Measurements from ENCODE around the gene IFITM1.
"Not testable (repeated sequence)": the region's sequence is repeated elsewhere in the genome, so short reads cannot be mapped to it uniquely, and the experiment has no call there.

The IFITM1 gene

DNA sequence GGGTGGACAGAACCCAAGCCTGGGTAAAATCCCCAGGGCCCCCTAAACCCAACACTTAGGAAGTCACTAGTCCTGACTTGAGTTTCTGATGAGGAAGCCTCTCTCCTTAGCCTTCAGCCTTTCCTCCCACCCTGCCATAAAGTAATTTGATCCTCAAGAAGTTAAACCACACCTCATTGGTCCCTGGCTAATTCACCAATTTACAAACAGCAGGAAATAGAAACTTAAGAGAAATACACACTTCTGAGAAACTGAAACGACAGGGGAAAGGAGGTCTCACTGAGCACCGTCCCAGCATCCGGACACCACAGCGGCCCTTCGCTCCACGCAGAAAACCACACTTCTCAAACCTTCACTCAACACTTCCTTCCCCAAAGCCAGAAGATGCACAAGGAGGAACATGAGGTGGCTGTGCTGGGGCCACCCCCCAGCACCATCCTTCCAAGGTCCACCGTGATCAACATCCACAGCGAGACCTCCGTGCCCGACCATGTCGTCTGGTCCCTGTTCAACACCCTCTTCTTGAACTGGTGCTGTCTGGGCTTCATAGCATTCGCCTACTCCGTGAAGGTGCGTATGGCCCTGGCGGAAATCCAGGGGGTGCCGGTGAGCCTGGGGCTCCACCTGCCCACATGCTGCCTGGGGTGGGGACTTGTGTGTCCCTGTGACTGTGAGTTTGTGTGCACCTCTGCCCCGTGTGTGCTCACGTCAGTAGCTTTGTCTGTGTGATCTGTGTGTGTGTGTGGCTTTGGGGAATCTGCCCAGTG is at the start of gene IFITM1:
Gene IFITM1, plus strand, starts transcription at position 254 of the 767 bp plus-strand sequence. Its CDS starts 131 bp downstream, at position 385.
- no peak for DNase-seq (ENCODE audit: low read depth in 2 of 2, low spot score in 1 of 2)

GRCh38 chr11:266676-267439 is 47.0 kb upstream of the IFITM1 start:
- DNase-seq (ENCODE audit: low read depth in 2 of 2, low spot score in 1 of 2), result no peak

DNA sequence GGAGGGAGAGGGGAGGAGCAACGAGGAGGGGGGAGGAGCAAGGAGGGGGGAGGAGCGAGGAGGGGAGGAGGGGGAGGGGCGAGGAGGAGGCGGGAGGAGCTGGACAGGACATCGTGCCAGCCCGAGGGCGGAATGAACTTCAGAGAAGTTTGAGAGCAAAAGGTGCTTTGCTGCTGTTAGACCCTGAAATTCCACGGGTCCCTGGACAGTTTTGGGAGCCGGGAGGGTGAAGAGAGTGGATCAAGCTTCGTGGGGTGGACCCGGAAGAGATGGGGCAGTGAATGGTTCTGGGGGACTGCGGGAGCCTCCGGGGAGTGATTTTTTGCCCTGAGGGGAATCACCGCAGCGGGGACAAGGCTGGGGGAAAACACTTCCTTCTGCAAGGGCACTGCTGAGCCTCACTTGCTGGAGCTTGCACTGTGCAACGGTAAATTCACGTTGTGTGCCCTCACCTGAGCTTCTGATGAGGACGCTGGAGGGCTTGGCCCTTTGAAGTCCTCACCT is 46.3 kb upstream of the IFITM1 start:
- no peak for DNase-seq (ENCODE audit: low read depth in 2 of 2, low spot score in 1 of 2)

DNA sequence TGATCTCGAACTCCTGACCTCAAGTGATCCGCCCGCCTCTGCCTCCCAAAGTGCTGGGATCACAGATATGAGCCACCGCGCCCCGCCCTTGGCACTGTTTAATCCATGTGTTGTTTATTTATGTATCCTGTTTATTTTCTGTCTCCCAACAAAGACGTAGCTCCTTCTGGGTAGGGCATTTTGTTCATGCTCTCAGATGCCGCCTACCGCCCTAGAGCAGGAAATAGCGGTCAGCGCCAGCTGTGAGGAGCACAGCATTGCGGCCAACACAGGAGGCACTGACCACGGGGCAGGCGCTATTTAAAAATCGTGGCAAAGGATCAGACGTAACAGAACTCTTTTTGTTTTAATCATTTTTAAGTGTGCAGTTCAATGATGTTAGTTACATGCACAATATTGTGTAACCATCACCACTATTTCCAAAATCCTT is 45.1 kb upstream of the IFITM1 start:
- not testable (repeated sequence) for DNase-seq (ENCODE audit: low read depth in 2 of 2, low spot score in 1 of 2)

DNA sequence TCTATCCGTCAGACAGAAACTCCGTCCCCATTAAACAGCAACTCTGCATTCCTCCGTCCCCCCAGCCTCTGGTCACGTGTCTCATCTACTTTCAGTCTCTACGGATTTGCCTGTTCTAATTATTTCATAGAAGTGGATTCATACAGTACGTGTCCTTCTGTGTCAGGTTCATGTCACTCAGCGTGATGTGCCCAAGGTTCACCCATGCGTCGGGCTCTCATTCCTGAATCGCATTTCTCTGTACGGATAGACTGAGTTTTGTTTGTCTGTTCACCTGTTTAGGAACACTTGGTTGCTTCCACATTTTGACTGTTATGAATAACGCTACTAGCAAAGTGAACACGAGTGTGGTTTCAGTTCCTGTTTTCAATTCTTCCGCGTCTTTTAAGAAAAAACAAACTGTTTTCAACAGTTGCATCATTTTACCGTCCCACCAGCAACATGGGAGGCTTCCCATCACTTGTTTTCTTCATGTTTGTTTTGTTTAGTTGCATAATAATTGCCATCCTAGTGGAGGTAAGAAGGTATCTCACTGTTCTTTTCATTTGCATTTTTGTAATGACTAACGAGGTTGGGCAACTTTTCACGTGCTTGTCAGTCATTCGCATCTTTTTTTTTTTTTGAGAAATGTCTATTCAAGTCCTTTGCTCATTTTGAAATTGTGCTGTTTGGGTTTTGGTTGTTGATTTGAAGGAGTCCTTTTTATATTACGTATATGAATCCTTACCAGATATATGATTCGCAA is 44.5 kb upstream of the IFITM1 start:
- DNase-seq (ENCODE audit: low read depth in 2 of 2, low spot score in 1 of 2), result no peak

DNA sequence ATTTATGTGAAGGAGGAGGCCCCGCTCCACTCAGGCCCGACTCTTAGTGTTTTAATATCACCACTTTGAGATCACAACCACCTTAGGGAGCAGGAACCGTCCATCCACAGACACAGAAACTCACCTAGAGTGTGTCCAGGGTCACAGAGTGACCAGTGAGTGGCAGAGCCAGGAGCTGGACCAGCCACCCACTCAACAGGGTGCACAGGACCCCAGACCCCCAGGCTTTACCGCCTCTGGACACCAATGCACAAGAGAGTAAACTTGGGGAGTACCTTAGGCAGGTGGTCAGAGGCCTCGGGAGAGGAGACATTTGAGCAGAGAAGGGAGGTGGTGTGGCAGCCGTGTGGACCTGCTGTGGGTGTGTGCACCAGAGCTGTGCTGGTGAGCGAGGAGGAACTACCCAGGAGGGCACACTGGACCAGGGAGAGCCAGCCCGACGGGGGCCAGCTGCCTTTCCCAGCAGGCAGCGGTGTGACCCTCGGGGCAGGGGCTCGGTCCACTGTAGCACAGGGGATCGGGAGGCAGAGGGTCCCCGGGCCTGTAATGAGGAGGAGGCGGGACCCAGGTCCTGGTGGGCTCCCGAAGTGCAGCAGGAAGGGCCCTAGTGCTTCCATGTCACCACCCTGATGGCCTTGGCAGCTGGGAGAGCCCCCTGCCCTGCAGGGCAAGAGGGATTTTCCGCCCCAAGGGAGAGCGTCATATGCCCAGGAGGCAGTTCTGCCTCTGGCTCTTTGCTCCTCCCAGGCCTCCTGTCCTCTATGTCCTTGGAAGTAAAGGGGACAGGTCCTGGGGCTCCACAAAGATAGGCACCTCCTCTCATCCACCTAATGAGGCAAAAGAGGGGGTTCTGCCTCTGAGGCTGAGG is 43.2 kb upstream of the IFITM1 start:
- no peak for DNase-seq (ENCODE audit: low read depth in 2 of 2, low spot score in 1 of 2)

DNA sequence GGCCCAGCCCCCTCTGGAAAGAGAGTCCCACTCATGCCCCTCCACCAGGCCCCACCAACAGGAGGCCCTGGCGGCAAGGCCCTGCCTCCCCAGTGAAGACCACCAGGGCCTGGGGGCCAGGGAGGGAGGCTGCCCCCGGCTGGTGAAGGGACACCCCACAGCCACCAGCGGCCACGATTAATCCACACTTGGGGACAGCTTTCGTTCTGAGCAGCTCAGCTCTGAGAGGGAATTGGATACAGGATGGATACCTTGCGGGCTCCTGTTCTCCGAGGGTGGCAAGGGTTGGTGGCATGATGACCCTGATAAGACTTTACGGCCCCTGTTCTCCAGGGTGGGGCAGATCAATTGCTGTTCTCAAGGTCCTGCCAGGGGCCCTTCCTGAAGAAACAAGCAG is 42.5 kb upstream of the IFITM1 start:
- DNase-seq (ENCODE audit: low read depth in 2 of 2, low spot score in 1 of 2), result no peak

GRCh38 chr11:272195-272930 is 41.5 kb upstream of the IFITM1 start:
- no peak for DNase-seq (ENCODE audit: low read depth in 2 of 2, low spot score in 1 of 2)

DNA sequence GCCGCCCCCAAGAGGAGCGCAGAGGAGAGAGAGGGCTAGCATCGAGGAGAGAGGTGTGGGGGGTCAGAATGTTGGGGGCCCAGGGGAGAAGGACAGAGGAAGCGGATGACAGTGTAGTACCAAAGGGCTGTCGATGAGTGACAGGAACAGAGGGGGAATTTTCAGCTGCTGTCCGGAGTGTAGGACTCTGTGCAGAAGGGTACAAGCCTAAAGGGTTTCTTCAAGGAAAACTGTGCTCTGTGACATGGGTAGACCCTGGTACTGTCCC is 41.0 kb upstream of the IFITM1 start:
- DNase-seq (ENCODE audit: low read depth in 2 of 2, low spot score in 1 of 2), result no peak

DNA sequence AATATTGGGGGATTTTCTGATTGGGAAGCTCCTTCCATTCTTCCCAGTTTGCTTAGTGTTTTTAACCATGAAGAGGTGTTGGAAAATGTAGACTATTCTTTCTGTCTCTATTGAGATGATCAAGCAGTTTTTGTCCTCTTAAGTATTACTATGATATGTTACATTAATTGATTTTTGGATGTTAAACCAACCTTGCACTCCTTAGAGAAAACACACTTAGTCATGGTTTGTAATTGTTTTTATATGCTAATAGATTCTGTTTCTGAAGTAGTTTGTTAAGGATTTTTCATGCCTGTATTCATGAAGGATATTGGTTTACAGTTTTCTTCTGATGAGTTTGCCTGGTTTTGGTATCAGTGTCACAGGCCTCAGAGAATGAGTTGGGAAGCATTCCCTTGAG is 37.6 kb upstream of the IFITM1 start:
- DNase-seq (ENCODE audit: low read depth in 2 of 2, low spot score in 1 of 2), result no peak

DNA sequence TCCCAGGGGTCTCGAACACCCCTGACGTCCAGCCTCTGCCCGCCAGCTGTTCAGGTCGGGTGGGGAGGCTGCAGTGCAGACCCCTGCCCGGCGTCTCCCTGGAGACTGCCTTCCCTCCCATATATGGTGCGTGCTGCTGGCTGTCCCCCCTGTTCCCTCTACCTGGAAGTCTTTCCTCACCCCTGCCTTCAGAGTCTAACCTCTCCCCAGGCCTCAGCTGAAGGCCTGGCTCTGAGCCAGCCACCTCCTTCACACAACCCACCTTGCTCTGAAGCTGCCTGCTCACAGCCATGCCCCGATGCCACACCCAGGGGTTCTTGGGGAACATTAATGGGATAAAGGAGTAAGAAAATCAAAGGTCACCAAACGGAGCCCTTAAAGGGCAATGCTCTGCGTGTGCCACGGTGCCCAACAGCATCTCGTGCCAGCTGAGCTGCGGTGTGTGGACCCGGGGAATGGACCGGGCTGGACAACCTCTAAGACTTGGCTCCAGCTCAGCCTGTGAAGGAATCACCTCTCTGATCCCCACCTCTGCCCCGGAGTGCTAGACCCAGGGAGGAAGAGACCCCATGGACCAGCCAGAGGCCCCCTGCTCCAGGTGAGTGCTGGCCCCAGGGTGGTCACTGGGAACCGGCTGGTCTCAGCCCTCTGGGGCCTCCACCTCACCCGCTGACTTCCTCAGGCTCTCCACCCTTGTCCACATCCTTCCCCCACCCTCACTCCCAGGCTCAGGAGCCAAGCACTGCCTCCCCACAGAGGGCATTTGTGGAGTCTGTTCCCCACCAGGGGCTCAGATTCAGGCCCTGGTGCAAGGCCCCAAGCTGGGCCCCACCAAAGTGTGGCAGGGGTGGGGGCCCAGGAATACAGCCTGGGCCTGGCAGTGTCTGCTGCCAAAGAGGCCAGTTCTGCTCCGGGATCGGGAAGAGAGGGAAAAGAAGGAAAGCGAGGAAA is 35.6 kb upstream of the IFITM1 start, which contains the start of gene NLRP6:
Gene NLRP6, plus strand, starts transcription at position 407 of the 951 bp plus-strand sequence. Its CDS starts 163 bp downstream, at position 570.
- DNase-seq (ENCODE audit: low read depth in 2 of 2, low spot score in 1 of 2), result no peak

DNA sequence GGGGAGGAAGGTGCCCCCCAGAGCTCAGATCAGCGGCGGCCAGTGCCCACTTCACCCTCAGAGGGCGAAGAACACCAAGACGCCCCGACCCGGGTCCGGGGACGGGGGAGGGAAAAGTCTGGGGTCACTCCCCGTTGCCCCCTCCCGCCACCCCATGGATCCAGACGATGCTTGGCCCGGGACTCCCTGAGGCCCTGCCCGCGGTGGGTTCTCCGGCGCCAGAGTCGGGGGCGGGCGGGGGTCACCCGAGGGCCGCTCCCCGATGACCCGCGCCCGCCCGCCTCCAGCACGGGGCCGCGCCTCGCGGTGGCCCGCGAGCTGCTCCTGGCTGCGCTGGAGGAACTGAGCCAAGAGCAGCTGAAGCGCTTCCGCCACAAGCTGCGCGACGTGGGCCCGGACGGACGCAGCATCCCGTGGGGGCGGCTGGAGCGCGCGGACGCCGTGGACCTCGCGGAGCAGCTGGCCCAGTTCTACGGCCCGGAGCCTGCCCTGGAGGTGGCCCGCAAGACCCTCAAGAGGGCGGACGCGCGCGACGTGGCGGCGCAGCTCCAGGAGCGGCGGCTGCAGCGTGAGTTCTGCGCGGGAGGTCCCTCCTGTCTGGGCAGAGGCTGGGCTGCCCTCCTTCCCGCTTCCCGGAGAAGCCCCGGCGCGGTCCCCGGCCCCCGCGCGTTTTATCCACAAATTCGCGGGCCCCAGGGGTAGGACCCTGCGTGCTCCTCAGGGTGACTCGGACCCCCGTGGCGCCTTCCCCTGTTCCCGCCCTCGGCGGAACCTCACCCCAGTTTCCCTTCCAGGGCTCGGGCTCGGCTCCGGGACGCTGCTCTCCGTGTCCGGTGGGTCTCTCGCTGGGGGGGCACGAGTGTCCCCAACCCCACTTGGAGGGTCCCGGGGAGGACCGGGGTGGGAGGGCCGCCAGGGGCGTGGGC is 34.5 kb upstream of the IFITM1 start:
- DNase-seq (ENCODE audit: low read depth in 2 of 2, low spot score in 1 of 2), result no peak

DNA sequence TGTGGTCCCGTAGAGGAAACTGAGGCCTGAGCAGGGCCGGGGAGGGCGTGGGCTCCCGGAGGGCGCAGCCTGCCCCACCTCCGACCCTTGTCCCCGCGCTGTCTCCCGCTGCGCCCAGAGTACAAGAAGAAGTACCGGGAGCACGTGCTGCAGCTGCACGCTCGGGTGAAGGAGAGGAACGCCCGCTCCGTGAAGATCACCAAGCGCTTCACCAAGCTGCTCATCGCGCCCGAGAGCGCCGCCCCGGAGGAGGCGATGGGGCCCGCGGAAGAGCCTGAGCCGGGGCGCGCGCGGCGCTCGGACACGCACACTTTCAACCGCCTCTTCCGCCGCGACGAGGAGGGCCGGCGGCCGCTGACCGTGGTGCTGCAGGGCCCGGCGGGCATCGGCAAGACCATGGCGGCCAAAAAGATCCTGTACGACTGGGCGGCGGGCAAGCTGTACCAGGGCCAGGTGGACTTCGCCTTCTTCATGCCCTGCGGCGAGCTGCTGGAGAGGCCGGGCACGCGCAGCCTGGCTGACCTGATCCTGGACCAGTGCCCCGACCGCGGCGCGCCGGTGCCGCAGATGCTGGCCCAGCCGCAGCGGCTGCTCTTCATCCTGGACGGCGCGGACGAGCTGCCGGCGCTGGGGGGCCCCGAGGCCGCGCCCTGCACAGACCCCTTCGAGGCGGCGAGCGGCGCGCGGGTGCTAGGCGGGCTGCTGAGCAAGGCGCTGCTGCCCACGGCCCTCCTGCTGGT is 33.7 kb upstream of the IFITM1 start:
- DNase-seq (ENCODE audit: low read depth in 2 of 2, low spot score in 1 of 2), result no peak

DNA sequence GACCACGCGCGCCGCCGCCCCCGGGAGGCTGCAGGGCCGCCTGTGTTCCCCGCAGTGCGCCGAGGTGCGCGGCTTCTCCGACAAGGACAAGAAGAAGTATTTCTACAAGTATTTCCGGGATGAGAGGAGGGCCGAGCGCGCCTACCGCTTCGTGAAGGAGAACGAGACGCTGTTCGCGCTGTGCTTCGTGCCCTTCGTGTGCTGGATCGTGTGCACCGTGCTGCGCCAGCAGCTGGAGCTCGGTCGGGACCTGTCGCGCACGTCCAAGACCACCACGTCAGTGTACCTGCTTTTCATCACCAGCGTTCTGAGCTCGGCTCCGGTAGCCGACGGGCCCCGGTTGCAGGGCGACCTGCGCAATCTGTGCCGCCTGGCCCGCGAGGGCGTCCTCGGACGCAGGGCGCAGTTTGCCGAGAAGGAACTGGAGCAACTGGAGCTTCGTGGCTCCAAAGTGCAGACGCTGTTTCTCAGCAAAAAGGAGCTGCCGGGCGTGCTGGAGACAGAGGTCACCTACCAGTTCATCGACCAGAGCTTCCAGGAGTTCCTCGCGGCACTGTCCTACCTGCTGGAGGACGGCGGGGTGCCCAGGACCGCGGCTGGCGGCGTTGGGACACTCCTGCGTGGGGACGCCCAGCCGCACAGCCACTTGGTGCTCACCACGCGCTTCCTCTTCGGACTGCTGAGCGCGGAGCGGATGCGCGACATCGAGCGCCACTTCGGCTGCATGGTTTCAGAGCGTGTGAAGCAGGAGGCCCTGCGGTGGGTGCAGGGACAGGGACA is 32.9 kb upstream of the IFITM1 start:
- no peak for DNase-seq (ENCODE audit: low read depth in 2 of 2, low spot score in 1 of 2)

GRCh38 chr11:281486-282161 is 32.2 kb upstream of the IFITM1 start:
- DNase-seq (ENCODE audit: low read depth in 2 of 2, low spot score in 1 of 2), result no peak

DNA sequence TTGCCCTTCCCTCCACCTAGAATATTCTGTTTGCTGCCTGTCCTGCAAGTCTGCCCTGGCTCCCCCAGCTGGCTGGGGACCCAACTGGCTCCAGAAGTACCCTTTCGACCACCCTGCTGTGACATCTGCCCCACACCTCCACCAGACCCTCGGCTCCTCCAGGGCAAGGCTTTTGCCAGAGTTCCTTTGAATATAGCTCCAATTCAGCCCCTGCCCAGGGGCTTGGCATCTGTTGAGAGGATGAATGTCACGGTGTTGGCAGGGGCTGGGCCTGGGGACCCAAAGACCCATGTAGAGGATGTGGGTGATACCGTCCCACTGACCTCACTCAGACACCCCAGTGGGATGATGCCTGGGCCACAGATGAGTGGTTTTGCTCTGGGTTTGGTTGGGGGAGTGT is 31.7 kb upstream of the IFITM1 start:
- DNase-seq (ENCODE audit: low read depth in 2 of 2, low spot score in 1 of 2), result no peak
